ENCODE measurements around the gene ARL5A.

The ARL5A gene

DNA sequence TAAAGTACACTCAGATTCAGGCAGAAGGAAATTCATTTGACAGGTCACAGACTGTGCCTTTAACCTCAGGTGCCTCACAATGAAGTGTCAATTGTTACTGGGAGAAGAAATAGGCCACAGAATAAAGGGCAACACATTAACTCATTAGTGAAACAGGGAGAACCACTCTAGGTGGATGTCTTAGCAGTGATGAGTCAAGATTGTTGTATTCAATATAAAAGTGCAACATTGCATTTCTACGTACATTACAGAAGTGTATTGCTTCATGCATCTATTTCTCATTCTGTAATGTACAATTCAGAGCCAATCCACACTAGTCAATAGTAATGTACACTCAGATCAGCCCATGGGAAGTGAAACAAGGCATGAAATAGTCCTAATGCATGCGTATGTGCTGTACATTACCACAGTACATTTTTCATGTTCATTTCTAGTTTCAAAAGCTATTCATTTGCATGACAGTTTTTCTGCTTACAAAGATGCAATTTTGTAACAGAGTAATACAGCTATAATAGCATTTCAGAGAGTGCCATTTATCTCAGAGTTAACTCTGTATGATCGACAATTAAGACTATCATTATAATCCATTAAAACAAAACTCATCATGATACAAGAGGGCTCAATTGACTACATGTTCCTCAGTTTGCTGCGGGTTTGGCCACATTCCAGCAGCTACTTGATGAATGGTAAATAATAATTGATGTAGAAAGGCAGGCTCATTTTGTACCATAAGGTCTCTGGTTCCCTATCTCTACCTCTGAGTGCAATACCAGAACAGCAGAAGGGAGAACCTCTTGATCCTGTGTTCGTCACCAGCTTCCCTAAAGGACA lies 12.2 kb upstream of the ARL5A start:
- no peak for DNase-seq

GRCh38 chr2:151837926-151838325 lies 9.7 kb upstream of the ARL5A start:
- DNase-seq = no peak

DNA sequence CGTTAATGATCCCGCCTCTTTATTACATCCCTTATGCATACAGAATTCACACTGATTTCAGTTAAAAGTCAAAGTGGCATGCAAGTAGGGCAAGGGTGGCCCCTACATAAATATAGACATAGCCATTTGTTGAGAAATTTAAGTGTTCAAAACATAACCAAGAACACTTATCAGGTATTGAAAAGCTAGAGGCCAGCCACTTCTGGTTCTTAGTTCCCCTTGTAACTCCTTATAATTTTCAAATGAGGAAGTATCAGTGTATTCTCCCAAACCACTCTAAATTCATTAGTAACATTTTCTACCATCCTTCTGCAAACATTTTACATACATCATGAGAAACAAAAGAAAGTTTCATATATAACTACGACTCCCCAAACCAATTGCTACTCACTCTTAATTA lies 5.8 kb upstream of the ARL5A start:
- no peak for DNase-seq

GRCh38 chr2:151830961-151831360 lies 2.7 kb upstream of the ARL5A start:
- DNase-seq = no peak

DNA sequence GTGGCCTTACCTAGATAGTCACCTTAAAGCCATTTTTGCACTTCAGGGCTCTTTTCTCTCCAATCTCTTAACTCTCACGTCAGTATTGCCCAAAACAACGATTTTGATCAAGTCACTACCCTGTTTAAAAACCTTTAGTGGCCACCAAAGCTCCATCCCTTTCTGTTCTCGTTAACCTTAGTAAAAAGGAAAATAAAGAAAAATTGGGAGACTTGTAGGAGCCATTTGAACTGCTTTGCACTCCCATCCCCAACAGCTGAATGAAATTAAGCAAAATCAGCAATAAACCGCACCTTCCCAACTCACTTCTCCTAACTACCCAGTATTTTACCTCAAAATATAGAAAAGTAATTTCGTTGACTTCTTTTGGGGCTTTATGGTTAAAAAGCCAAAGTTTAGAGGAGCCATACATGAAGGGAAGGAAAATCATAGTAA lies 686 bp upstream of the ARL5A start:
- no peak for DNase-seq

- peak in 1 of 4 experiments; percentile 18 for DNase-seq
Measured at GRCh38 chr2:151827564-151828142, 568 bp downstream of the ARL5A start.

GRCh38 chr2:151826737-151827157 lies 1.5 kb downstream of the ARL5A start:
- no peak for DNase-seq

- DNase-seq = no peak
Measured at GRCh38 chr2:151824886-151825285, 3.3 kb downstream of the ARL5A start.

- no peak for DNase-seq
Measured at GRCh38 chr2:151823651-151824050, 4.6 kb downstream of the ARL5A start.

DNA sequence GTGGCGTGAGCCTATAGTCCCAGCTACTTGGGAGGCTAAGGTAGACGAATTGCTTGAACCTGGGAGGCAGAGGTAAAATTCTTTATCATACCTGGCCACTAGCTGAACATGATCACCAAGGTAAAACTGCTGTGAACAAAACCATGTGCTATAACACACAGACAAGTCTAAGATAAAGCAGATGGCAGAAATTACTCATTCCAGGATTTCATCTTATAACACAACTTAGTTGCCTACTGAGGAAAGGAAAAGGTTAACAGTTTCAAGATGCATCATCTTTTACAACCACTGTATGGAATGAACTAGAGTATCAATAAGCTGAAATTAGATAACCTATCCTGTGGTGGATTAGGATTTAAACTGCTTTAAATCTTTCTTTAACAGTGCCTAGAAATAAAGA lies 8.3 kb downstream of the ARL5A start:
- no peak for DNase-seq

DNA sequence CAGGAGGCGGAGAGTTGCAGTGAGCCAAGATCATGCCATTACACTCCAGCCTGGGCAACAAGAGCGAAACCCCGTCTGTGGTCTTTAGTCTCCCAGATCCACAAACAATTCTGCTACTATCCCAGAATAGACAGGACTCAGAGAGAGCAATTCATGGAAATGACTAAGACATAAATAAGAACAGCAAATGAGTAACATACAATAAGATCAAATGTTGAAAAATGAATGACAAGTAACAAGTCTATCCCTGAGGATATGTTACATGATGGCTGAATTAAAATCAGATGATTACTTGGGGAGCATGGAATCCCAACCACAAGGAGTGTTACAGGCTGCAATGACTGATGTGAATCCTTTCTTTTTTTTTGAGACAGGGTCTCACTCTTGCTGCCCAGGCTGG lies 10.3 kb downstream of the ARL5A start:
- DNase-seq = no peak

DNA sequence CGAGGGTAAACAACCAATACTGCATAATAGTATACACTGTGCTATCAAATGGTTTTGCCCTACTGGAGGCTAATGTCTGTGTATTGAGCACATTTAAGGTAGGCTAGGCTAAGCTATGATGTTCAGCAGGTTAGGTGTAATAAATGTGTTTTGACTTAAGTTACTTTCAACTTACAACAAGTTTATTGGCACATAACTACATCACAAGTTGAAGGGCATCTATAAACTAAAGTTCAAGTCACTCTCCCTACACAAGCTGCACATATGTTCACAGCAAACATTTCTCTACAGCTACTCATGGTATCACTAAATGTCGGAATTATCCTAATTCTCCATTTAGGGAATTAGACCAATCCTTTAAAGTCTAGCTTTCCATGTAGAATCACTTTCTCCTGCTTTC lies 11.4 kb downstream of the ARL5A start:
- DNase-seq = no peak

DNA sequence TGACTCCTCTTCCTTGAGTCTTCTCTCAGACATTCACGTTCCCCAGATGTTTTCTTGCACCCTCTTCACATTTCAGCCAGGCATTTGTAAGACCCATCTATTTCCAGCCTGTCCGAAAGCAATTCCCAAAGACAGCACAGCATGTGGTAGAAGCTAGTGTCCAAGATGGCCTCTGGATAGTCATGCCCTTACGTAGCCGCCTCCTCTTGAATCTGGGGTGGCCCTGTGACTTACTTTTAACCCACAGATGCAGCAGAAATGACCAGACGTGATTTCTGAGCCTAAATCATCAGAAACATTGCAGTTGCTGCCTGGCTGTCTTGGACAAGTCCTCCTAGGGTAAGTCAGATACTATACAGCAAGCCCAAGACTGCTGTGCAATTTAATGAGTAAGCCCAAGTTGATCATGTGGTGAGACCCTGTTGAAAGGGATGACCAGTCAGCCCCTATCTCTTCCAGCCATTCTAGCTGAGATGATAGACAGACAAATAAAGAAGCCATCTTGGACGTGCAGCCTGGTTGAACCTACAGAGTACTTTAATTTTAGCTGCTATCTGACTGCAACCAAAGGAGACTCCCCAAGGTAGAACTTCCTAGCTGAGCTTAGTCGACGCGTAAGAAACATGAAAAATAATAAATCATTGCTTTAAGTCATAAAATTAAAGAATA lies 12.3 kb downstream of the ARL5A start:
- no peak for DNase-seq

DNA sequence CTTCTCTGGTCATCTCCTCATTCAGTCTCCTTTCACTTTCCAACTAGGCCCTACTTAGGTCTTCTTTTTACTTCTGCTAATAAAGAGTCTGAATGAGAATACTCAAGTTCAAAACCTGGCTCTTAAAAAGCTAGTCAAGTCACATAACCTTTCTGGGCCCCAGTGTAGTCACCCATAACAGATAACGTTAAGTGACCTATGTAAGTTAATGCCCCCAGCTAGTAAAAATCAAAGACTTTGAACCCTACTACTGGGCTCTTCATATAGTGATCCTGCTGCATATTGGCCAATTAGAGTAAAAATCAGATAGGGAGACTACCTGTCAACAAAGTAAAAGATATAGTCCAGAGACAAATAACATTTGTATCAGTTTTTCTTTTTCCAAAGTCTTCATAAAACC lies 17.7 kb downstream of the ARL5A start:
- no peak for DNase-seq

DNA sequence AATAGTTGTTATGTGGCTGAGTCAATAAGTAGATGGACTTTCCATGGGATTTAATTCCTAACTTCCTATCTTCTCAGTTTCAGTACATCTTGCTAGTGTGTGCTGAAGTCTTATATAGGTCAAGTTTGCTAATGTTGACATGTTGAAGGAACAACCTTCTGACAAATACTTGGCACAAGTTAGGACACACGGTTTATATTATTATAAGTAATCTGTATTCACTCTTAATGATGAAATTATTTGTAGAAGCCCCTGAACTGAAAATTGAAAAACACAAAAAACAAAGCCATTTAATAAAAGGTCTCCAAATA lies 19.2 kb downstream of the ARL5A start:
- no peak for DNase-seq

DNA sequence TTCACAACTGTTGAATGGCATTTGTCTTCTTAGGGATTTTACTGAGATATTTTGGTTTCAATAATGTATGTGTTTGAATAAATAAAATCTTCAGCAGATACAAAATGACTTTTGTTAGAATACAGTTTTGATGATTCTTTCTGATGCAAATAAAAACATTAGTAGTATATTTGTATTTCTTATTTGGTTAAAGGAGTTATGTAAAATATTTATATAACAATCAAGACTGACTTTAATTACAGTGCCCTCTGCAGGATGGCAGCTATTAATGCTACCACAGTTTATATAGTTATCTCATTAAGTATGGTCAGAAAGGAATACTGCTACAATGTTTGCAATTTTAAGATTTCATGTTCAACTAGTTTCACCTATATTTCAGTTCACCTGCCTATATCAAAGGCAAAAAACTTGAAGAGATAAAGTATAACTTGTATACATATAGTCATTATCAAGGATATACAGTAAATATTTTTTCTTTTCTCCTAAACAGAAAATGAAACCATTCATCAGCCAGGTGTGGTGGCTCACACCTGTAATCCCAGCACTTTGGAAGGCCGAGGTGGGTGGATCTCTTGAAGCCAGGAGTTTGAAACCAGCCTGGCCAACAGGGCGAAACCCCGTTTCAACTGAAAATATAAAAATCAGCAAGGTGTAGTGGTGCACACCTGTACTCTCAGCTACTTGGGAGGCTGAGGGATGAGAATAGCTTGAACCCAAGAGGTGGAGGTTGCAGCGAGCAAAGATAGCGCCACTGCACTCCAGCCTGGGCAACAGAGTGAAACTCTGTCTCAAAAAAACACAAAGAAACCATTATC lies 19.8 kb downstream of the ARL5A start:
- no peak for DNase-seq

- DNase-seq = no peak
Measured at GRCh38 chr2:151805961-151806360, 22.3 kb downstream of the ARL5A start.

DNA sequence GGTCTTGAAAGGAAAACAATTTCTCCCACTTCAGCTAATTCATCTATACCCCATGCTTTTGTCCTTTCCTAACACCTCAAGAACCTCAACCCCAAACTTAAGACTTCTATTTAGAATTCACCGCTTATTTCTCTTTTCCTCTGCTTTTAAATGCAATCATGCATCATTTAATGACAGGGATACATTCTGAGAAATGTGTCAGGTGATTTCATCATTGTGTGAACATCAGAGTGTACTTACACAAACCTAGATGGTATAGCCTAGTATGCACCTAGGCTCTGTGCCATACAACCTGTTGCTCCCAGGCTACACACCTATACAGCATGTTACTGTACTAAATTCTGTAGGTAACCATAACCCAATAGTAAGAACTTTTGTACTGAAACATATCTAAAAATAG lies 22.9 kb downstream of the ARL5A start:
- DNase-seq = no peak

- DNase-seq = no peak
Measured at GRCh38 chr2:151803811-151804210, 24.4 kb downstream of the ARL5A start.

GRCh38 chr2:151802315-151802714 lies 25.9 kb downstream of the ARL5A start:
- no peak for DNase-seq

GRCh38 chr2:151799886-151800292 lies 28.3 kb downstream of the ARL5A start:
- DNase-seq = no peak

DNA sequence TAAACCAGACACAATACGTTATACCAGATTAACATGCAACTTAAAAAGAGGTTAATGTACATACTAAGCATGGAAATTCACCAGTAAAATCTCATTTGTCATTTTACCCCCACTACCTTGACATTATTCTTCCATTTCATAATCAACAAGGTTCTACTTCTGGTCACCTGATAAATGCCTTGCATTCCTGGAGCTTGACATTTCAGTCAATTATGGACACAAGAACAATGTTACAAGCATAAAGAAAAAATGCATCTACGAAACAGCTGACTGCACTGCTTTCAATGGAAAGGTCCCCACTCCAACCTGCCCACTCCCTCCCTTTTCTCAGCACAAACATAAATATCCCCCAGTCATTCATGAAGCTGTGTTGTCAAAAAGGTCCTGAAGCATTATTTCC lies 31.4 kb downstream of the ARL5A start:
- DNase-seq = no peak

DNA sequence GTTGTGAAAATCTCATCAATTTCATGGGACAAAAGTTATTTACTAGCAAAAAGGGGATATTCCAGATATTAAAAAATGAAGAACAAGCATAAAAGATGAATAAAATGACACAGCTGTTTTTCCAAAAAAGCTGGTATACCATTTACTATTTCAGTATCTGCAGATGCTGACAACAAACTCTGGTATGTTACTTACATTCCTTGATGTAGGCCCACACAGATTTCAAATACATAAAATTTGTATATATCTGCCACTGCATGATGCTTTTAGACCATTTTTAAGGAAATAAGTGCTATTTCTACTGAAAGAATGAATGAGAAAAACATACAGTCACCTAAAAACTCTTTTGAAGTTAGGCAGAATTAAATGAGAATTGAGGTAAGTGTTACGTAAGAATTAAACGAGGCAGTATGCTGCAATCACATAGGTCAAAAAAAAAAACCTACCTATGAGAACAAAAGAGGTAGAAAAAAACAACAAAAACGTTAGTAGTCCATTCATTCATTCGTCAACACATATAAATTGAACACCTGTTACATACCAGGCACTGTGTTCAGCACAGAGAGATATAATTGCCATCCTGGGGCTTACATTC lies 32.5 kb downstream of the ARL5A start:
- DNase-seq = no peak
